ENCODE measurements around the gene SMIM35.

The SMIM35 gene

GRCh38 chr11:118046051-118046963 lies 40.5 kb downstream of the SMIM35 start:
- TF ChIP-seq ZFP3 (CRISPR knock-in tag; IDR thresholded peaks at IDR 0.05), result no peak
- TF ChIP-seq GLIS3 (CRISPR knock-in tag; IDR thresholded peaks at IDR 0.05), result no peak
- TF ChIP-seq RARB (CRISPR knock-in tag; IDR thresholded peaks at IDR 0.05), result no peak
- TF ChIP-seq ZFP30 (CRISPR knock-in tag; IDR thresholded peaks at IDR 0.05), result no peak
- TF ChIP-seq PPARA (CRISPR knock-in tag; IDR thresholded peaks at IDR 0.05; ENCODE audit: borderline replicate concordance), result no peak
- TF ChIP-seq BACH2 (CRISPR knock-in tag; IDR thresholded peaks at IDR 0.05; ENCODE audit: borderline replicate concordance), result no peak
- TF ChIP-seq TSHZ2 (CRISPR knock-in tag; IDR thresholded peaks at IDR 0.05), result no peak
- TF ChIP-seq TCF4 (CRISPR knock-in tag; IDR thresholded peaks at IDR 0.05; ENCODE audit: borderline replicate concordance), result no peak
- TF ChIP-seq ZNF565 (CRISPR knock-in tag; conservative IDR thresholded peaks at IDR 0.05; ENCODE audit: low read depth), result no peak
- TF ChIP-seq ZNF70 (CRISPR knock-in tag; IDR thresholded peaks at IDR 0.05), result no peak
- TF ChIP-seq CSDC2 (CRISPR knock-in tag; IDR thresholded peaks at IDR 0.05), result no peak
- no peak for TF ChIP-seq ARNTL (CRISPR knock-in tag; IDR thresholded peaks at IDR 0.05; ENCODE audit: borderline replicate concordance, low read depth)
- ATAC-seq, result no peak

- no peak for ATAC-seq
- TF ChIP-seq, protein P1, sequence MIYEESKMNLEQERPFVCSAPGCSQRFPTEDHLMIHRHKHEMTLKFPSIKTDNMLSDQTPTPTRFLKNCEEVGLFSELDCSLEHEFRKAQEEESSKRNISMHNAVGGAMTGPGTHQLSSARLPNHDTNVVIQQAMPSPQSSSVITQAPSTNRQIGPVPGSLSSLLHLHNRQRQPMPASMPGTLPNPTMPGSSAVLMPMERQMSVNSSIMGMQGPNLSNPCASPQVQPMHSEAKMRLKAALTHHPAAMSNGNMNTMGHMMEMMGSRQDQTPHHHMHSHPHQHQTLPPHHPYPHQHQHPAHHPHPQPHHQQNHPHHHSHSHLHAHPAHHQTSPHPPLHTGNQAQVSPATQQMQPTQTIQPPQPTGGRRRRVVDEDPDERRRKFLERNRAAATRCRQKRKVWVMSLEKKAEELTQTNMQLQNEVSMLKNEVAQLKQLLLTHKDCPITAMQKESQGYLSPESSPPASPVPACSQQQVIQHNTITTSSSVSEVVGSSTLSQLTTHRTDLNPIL (CRISPR knock-in tag; IDR thresholded peaks at IDR 0.05; ENCODE audit: low read depth), result no peak
- no peak for TF ChIP-seq CSDC2 (CRISPR knock-in tag; IDR thresholded peaks at IDR 0.05)
These were observed 41.6 kb downstream of the SMIM35 start for GRCh38 chr11:118045191-118045590.

DNA sequence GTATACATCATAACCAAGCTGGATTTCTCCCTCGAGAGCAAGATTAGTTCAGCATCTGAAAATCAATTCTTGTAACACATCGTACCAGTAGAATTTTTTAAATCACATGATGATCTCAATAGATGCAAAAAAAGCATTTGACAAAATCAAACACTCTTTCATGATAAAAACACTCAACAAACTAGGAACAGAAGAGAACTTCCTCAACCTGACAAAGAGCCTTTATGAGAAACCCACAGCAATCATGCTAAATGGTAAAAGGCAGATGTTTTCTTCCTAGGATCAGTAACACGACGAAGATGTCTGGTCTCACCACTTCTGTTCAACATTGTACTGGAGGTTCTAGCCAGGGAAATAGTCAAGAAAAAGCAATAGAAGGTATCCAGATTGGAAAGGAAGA lies 44.0 kb downstream of the SMIM35 start:
- no peak for TF ChIP-seq TOX (CRISPR knock-in tag; IDR thresholded peaks at IDR 0.05; ENCODE audit: borderline replicate concordance)
- TF ChIP-seq ZC3H10 (CRISPR knock-in tag; IDR thresholded peaks at IDR 0.05), result no peak
- no peak for TF ChIP-seq ZNF70 (CRISPR knock-in tag; IDR thresholded peaks at IDR 0.05)
- TF ChIP-seq ZFP3 (CRISPR knock-in tag; IDR thresholded peaks at IDR 0.05), result no peak
- no peak for TF ChIP-seq CSDC2 (CRISPR knock-in tag; IDR thresholded peaks at IDR 0.05)
- no peak for TF ChIP-seq ZFP30 (CRISPR knock-in tag; IDR thresholded peaks at IDR 0.05)
- TF ChIP-seq TCF4 (CRISPR knock-in tag; IDR thresholded peaks at IDR 0.05; ENCODE audit: borderline replicate concordance), result no peak
- no peak for TF ChIP-seq SNAI2 (CRISPR knock-in tag; IDR thresholded peaks at IDR 0.05)
- no peak for TF ChIP-seq ARNTL (CRISPR knock-in tag; IDR thresholded peaks at IDR 0.05; ENCODE audit: borderline replicate concordance, low read depth)
- TF ChIP-seq ISL1 (CRISPR knock-in tag; IDR thresholded peaks at IDR 0.05), result no peak
- TF ChIP-seq, protein P1 (CRISPR knock-in tag; IDR thresholded peaks at IDR 0.05; ENCODE audit: low read depth), result no peak
- no peak for TF ChIP-seq ZNF8 (CRISPR knock-in tag; IDR thresholded peaks at IDR 0.05)
- ATAC-seq, result no peak

GRCh38 chr11:118042141-118042540 lies 44.6 kb downstream of the SMIM35 start:
- no peak for TF ChIP-seq TSHZ2 (CRISPR knock-in tag; IDR thresholded peaks at IDR 0.05)
- no peak for TF ChIP-seq TCF4 (CRISPR knock-in tag; IDR thresholded peaks at IDR 0.05; ENCODE audit: borderline replicate concordance)
- TF ChIP-seq, protein P1 (CRISPR knock-in tag; IDR thresholded peaks at IDR 0.05; ENCODE audit: low read depth), result no peak
- no peak for TF ChIP-seq OSR1 (CRISPR knock-in tag; IDR thresholded peaks at IDR 0.05)
- no peak for TF ChIP-seq TOX (CRISPR knock-in tag; IDR thresholded peaks at IDR 0.05; ENCODE audit: borderline replicate concordance)
- TF ChIP-seq ZNF565 (CRISPR knock-in tag; conservative IDR thresholded peaks at IDR 0.05; ENCODE audit: low read depth), result no peak
- no peak for TF ChIP-seq SNAI2 (CRISPR knock-in tag; IDR thresholded peaks at IDR 0.05)
- TF ChIP-seq ZNF70 (CRISPR knock-in tag; IDR thresholded peaks at IDR 0.05), result no peak
- no peak for TF ChIP-seq ZNF8 (CRISPR knock-in tag; IDR thresholded peaks at IDR 0.05)
- TF ChIP-seq BACH2 (CRISPR knock-in tag; IDR thresholded peaks at IDR 0.05; ENCODE audit: borderline replicate concordance), result no peak
- no peak for TF ChIP-seq GLIS3 (CRISPR knock-in tag; IDR thresholded peaks at IDR 0.05)
- no peak for TF ChIP-seq ZFP30 (CRISPR knock-in tag; IDR thresholded peaks at IDR 0.05)
- no peak for TF ChIP-seq ESRRG (CRISPR knock-in tag; IDR thresholded peaks at IDR 0.05)
- TF ChIP-seq, protein P2, sequence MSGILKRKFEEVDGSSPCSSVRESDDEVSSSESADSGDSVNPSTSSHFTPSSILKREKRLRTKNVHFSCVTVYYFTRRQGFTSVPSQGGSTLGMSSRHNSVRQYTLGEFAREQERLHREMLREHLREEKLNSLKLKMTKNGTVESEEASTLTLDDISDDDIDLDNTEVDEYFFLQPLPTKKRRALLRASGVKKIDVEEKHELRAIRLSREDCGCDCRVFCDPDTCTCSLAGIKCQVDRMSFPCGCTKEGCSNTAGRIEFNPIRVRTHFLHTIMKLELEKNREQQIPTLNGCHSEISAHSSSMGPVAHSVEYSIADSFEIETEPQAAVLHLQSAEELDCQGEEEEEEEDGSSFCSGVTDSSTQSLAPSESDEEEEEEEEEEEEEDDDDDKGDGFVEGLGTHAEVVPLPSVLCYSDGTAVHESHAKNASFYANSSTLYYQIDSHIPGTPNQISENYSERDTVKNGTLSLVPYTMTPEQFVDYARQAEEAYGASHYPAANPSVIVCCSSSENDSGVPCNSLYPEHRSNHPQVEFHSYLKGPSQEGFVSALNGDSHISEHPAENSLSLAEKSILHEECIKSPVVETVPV (CRISPR knock-in tag; IDR thresholded peaks at IDR 0.05), result no peak
- TF ChIP-seq PPARA (CRISPR knock-in tag; IDR thresholded peaks at IDR 0.05; ENCODE audit: borderline replicate concordance), result no peak
- no peak for TF ChIP-seq ARNTL (CRISPR knock-in tag; IDR thresholded peaks at IDR 0.05; ENCODE audit: borderline replicate concordance, low read depth)
- no peak for TF ChIP-seq ZFP3 (CRISPR knock-in tag; IDR thresholded peaks at IDR 0.05)
- ATAC-seq, result no peak

Data from SK-N-SH treated with all-trans-retinoic acid at 6 μM for 48 hours (cell line).